IPS-18c (cell line): ENCODE results near the gene MRPL34.

Source experiments
- H3K4me3 ChIP-seq: 2 replicates; pipeline ENCODE4 v1.7.0; 2013; ENCODE audit warnings: low read depth, mild to moderate bottlenecking, low read length, moderate library complexity; ENCODE audit not compliant: insufficient read depth
- H3K9me3 ChIP-seq: one replicate; pipeline ENCODE4 v1.6.1; 2013; ENCODE audit warnings: mild to moderate bottlenecking, low read length, moderate library complexity; ENCODE audit not compliant: control insufficient read depth, insufficient read depth

MRPL34 gene

DNA sequence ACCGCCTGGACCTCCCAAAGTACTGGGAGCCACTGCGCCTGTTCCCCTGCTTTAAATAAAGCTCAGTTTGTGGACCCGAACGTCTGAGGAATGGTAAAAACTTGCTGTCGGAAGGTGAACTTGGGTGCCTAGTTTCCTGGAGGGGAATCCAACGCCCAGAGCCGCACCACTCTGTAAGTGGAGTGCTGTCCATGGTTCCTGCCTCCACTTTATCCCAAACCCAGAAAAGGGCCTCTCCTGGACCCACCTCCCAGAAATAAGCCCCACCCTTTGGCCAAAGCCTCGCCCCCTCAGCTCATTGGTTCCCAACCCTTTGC is 26.6 kb downstream of the MRPL34 start:
- Histone ChIP-seq H3K9me3 (peaks cover 5% of the 10 kb centered on the region), H3K4me3 (no peak overlapping the region)

DNA sequence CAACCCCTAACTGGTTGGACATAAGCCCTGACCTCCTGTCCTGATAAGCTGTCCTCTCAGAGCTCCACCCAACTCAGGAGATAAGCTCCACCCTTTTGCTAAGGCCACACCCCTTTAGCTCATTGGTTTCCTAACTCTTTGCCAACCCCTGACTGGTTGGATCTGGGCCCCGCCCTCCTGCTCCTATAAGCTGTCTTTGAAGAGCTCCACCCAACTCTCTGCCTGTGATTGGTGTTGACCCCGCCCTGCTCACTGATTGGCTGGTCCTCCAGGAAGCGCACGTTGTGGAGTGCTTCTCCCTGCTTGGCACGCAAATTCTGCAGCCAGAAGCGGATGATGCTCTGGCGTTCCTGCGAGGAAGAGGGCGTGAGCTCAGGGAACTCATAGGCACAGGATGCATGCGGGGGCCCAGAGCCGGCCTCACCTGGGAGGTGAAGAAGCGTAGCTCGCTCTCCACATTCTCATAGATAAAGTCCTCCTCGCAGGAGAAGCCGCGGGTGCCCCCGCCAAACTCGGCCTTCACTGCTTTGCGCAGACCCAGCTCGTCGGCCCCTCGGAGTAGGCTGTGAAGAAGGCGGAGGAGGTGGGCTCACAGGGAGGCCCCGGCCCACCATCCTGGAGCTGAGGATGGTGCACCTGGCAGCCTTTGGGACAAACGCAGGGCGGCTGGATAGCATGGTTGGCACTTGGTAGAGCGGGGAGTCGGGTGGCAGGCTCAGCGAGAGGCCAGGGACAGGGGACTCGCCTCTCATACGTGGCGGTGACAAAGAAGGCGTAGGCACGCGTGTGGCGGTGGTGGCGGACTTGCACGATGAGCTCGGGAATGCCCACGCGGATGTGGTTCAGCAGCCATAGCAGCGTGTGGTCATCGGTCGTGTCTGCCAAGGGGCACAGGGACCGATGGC is 27.3 kb downstream of the MRPL34 start:
- Histone ChIP-seq H3K4me3 (peak overlapping the region; percentile 15; the same call in 1 of the 2 replicates), H3K9me3 (peaks cover 5% of the 10 kb centered on the region)

DNA sequence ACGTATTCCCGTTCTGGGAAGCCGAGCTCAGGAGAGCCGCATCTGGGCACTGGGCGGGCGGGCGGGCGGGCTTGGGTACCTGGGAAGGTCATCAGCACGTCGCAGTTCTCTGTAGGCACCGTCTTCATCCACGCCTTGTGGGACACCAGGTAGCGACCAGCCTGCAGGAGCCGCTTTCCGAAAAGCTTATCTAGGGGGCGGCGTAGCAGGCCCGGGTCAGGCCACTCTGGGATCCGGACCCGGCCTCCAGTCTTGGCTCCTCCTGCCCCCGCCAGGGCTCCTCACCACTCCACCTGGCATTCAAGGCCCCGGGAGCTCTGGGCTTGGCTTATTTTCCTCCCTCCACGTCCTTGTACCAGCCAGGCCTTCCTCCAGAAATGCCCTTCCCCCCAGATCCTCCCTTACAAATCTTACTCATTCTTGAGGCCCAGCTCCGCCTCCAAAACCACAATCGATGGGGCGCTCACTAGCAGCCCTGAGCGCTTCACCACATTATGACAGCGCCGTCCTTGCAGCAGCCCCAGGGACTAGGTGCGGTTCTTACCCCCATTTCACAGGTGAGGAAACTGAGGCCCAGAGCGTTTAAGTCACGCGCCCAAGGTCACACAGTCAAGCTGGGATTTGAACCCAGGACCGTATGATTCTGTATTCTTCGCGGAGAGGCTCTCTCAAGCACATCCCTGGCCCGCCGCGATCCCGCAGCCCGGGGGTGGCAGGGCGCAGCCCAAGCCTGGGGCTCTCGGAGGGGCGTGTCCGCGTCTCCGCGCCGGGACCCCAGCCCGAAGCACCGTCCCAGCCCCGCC is 28.1 kb downstream of the MRPL34 start:
- Histone ChIP-seq H3K4me3 (peak overlapping the region; percentile 89), H3K9me3 (peaks cover 2% of the 10 kb centered on the region)

DNA sequence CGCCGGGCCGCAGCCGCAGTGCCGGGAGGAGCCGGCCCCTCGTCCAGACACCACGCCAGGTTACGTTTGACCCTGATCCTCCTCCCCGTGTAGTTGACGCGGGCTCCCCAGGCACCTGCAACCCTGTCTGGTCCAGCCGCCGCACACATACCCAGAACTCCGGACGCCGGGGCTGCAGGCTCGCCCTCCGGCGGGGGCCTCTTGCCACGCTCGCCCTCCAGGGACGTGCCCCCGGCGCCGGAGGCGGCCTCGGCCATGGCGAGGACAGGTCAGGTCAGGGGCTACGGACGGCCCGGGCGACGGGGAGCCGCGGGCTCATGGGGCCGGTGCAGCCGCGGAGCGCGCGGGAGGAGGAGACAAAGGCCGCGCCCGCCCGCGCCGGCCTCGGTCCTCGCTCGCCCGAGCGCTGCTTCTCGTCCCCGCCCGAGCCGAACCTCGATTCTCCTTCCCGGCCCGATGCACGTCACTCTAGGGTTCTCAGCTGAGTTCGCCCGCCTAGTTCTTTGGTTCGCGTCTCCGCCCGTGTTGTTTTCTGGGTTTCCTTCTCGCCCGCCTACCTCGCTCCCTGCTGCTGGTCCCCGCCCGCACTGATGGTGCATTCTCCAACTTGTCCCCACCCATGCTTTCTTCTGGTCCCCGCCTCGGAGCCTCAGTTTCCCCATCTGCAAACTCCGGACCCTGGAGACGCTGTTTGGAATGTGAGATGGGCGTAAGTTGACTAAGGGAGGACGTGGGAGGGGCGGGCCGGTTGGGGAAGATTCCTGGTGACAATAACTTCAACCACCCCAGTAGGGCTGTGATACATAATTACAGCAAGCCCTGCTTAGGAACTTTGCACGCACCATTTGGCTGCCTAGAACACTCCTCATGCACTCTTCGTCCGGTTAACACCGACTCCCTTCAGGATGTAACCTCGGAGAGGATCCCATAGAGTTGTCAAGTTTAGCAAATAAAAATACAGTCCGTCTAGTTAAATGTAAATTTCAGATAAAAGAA is 29.0 kb downstream of the MRPL34 start, which contains the start of gene ANO8:
ANO8 (minus strand) TSS at position 442 of the 996 bp plus-strand sequence; CDS start at position 257, 185 bp downstream.
- peak within 1 kb of the TSS; percentile 89 for H3K4me3 ChIP-seq
- H3K9me3 ChIP-seq, result no peaks in the 10 kb centered on the region

DNA sequence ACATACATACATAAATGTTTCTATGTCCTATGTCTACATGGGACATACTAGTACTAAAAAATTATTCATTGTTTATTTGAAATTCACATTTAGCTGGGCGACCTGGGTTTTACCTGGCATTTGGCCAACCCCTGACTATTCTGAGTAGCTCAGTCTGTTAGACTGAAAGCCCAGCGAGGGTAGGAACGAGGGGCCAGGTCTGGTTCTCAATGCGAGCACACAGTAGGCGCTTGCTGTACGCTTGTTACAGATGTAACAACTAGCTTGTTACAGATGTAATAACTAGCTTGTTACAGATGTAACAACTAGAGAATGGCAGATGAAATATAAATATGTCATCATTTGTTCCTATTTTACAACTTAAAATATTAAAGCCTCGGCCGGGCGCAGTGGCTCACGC is 29.9 kb downstream of the MRPL34 start:
- H3K4me3 ChIP-seq, result no peak overlapping the region; the same call in 1 of the 2 replicates
- H3K9me3 ChIP-seq, result no peaks in the 10 kb centered on the region

DNA sequence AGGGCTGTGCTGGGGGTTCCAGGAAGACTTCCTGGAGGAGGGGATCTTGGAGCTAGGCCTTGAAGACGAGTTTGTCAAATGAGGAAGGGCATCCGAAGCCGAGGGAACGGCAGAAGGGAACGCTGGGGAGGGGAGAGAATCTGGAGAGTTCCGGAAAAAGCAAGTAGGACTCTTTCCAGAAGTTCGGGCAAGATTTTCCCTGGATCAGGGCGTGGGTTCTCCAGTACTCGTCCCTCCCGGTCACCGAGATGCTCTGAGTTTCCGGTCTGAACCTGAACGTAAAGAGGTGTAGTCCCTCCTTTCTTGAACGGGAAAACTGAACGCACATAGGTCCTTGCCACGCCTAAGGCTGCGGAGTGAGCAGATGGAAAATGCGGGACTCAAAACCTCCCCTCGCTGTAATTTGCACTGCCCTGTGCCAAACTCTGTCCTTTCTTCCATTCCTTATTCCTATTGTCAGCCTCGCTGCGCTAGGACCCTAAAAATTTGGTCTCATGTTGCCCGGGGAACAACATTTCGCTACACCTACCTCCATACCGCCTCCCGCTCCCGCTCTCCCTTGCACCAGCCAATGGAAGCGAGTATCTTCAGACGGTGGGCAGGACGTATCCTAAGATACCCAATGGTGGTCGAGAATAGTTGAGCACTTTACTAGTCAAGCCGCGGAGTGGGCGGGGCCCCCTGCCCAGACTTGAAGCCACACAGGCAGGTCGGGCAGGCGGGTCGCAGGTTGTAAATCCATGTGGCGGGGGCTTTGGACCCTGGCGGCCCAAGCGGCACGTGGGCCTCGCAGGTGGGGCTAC is 31.4 kb downstream of the MRPL34 start, which contains the start of gene GTPBP3:
GTPBP3 (plus strand) TSS at position 682 of the 803 bp plus-strand sequence; CDS start at position 741, 59 bp downstream.
- Histone ChIP-seq H3K4me3 (peak within 1 kb of the TSS; percentile 52), H3K9me3 (no peaks in the 10 kb centered on the region)

DNA sequence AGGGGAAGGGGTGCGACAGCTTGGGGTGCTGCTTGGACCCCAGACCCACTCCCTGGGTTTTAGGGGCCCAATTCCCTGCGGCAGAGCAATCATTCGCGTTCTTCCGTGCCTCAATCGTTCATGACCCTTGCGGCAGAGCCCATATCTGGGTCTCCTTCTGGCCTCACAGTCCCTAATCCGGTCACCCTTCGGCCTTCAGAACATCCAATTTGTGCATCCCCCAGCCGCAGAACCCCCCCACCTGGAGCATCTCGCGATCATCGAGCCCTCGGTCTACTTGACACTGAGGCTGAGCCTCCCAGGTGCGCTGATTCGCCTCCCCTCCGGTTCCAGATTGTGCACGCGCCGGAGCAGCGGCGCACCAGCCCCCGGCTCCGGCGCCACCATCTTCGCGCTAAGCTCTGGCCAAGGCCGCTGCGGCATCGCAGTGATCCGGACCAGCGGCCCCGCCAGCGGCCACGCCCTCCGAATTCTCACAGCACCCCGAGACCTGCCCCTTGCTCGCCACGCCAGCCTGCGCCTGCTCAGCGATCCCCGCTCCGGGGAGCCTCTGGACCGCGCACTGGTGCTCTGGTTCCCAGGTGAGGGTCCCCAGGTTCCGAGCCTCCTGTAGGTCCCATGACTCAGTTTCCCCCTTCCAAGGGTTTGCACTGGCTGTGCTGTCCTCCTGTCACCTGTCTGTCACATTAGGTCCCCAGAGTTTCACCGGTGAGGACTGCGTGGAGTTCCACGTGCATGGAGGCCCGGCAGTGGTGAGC is 32.2 kb downstream of the MRPL34 start:
- Histone ChIP-seq H3K4me3 (peak overlapping the region; percentile 52), H3K9me3 (no peaks in the 10 kb centered on the region)

DNA sequence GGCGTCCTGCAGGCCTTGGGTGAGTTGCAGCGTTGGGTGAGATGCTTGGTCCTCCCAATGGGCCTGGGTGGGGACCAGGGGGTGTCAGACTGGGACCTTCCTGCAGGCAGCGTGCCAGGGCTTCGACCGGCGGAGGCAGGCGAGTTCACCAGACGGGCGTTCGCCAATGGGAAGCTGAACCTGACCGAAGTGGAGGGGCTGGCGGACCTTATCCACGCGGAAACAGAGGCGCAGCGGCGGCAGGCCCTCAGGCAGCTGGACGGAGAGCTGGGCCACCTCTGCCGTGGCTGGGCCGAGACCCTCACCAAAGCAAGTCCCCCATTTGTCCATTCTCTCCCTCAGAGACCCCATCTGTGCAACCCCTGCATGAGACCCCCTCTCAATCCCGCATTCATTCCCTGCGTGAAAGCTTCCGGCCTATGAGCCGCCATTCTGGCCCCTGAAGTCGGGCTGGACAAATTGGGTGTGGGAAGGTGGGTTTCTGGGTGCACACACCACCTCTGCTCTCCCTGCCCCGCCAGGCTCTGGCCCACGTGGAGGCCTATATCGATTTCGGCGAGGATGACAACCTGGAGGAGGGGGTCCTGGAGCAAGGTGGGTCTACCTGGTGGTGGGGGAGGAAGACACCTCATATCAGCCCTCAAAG is 32.9 kb downstream of the MRPL34 start:
- Histone ChIP-seq H3K9me3 (no peaks in the 10 kb centered on the region), H3K4me3 (peak overlapping the region; percentile 52)

DNA sequence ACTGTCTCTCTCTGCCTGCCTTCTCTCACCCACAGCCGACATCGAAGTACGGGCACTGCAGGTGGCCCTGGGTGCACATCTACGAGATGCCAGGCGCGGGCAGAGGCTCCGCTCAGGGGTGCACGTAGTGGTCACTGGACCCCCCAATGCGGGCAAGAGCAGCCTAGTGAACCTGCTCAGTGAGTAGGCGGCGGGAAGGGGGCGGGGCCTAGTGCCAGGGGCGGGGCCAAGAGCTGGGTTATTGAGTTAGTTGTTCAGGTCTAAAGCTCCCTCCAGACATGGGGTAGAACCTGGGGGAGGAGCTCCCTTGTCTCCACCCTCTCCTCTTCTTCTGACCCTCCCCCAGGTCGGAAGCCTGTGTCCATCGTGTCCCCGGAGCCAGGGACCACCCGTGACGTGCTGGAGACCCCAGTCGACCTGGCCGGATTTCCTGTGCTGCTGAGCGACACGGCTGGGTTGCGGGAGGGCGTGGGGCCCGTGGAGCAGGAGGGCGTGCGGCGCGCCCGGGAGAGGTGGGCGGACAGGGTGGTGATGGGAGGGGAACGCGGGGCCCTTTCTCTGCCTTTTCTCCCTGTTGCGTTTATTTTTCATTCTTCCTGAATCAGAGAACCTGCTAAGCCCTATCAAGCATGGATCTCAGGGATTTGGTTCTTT is 33.5 kb downstream of the MRPL34 start:
- Histone ChIP-seq H3K9me3 (no peaks in the 10 kb centered on the region), H3K4me3 (no peak overlapping the region)

DNA sequence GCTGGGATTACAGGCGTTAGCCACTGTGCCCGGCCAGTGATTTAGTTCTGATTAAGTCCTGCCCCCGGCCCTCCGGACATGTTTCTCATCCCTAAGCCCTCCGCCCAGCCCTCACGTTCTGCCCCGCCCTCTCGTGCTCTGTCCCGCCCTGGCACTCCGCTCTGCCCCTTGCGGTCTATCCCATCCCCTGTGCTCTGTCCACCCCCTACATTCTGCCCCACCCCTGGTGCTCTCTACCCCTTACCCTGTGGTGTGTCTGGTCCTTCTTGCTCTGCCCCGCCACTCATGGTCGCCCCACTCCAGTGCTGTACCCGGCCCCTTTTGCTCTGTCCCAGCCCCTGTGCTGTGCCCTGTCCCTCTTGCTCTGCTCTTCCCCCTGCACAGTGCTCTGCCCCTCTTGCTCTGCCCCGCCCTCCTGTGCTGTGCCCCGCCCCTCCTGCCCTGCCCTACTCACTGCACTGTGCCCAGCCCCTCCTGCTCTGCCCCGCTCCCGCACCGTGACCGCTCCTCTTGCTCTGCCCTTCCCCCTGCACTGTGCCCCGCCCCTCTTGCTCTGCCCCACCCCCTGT is 34.7 kb downstream of the MRPL34 start:
- peak overlapping the region; percentile 28; the same call in 1 of the 2 replicates for H3K4me3 ChIP-seq
- no peaks in the 10 kb centered on the region for H3K9me3 ChIP-seq

DNA sequence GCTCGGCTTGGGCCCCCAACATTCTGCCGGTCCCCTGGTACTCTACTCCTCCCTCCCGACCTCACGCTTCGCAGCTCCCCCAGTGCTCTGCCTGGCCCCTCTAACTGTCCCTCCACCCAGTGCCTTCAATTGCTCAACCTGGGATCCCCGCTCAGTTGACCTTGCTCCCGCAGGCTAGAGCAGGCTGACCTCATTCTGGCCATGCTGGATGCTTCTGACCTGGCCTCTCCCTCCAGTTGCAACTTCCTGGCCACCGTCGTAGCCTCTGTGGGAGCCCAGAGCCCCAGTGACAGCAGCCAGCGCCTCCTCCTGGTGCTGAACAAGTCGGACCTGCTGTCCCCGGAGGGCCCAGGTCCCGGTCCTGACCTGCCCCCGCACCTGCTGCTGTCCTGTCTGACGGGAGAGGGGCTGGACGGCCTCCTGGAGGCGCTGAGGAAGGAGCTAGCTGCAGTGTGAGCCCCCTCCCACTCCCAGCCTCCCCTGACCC is 35.2 kb downstream of the MRPL34 start:
- no peak overlapping the region; the same call in 1 of the 2 replicates for H3K4me3 ChIP-seq

DNA sequence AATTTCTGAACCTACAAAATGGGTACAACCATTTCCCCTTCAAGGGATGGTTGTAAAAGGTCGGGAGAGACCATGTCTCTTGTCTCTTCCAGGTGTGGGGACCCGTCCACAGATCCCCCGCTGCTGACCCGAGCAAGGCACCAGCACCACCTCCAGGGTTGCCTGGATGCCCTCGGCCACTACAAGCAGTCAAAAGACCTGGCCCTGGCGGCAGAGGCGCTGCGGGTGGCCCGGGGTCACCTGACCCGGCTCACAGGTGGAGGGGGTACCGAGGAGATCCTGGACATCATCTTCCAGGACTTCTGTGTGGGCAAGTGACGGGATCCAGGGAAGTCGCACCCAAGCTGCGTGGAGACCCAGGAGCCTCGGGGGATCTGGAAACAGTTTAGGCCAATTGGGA is 35.7 kb downstream of the MRPL34 start:
- Histone ChIP-seq H3K9me3 (no peaks in the 10 kb centered on the region), H3K4me3 (no peak overlapping the region)

More for the DNA sequence above, 35.2 kb downstream of the MRPL34 start:
- H3K9me3 ChIP-seq, result no peaks in the 10 kb centered on the region

DNA sequence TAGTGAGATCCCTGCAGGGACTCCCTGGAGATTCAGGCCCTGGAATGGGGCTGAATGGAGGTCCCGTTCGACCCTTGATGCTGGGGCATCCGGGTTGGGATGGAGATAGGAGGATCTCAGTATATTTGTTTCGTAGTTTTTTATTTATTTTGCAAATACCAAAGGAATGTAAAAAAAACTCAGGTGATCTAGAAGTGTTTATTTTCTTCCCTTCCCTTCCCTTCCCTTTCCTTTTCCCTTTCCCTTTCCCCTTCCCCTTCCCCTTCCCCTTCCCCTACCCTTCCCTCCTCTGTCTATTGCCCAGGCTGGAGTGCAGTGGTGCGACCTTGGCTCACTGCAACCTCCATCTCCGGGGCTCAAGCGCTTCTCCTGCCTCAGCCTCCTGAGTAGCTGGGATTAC is 36.2 kb downstream of the MRPL34 start:
- Histone ChIP-seq H3K9me3 (no peaks in the 10 kb centered on the region), H3K4me3 (no peak overlapping the region)

DNA sequence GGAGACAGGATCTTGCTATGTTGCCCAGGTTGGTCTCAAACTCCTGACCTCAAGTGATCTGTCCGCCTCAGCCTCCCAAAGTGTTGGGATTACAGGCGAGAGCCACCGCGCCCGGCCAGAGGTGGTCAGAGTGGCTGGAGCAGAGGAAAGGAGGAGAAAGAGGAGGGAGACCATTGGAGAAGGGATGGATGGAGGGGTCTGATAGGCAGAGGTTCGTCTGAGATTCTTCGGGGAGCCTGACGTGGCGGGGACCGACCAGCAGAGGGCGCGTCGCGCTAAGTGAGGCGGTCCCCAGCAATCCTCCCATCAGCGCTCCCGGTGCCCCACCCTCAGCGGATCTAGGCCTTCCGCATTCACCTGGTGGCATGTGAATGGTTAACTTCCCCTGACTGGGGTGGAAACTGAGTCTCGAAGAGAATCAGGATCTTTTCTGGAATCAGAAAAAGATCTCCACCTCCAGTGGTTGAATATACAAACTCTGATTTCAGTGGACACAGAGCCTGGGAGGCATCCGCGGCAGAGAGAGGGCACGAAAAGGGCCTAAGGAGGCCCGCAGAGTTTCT is 40.5 kb downstream of the MRPL34 start:
- no peaks in the 10 kb centered on the region for H3K9me3 ChIP-seq
- H3K4me3 ChIP-seq, result no peak overlapping the region
